Dermis blood vessel endothelial cell (primary cell): ENCODE data around the gene ANXA9. TPM values are rescaled to one million over a fixed set of nuclear protein-coding genes. Genes with fewer than 3 reads are reported as not detected.

Experiments used
- total RNA-seq: library from RNA; depleted of rRNA; stranded (reverse); fragments of >200 nt; gene quantifications from 2 replicates; pipeline ENCODE4 v1.2.3, GENCODE V29; 2014

The ANXA9 gene
- total RNA-seq, 1 donor from 2014 or later: not detected

Other genes with a start within 250 kb of the ANXA9 start
- gene CTSS, start 216.5 kb upstream of the ANXA9 start, total RNA-seq: 57.5 and 63.3 TPM in 2 replicates
- 0.68 and 0.84 TPM in 2 replicates for gene CTSK, start 174.0 kb upstream of the ANXA9 start, total RNA-seq
- 30.5 and 41.6 TPM in 2 replicates for gene ARNT, start 105.7 kb upstream of the ANXA9 start, total RNA-seq
- gene CTXND2, start 95.2 kb upstream of the ANXA9 start, total RNA-seq: not detected in 2 replicates
- gene SETDB1, start 55.9 kb upstream of the ANXA9 start, total RNA-seq: 38.1 and 45.3 TPM in 2 replicates
- 71.6 and 96.6 TPM in 2 replicates for gene CERS2, start 7.5 kb upstream of the ANXA9 start, total RNA-seq
- 10.0 and 15.0 TPM in 2 replicates for gene MINDY1, start 24.6 kb downstream of the ANXA9 start, total RNA-seq
- gene PRUNE1, start 26.2 kb downstream of the ANXA9 start, total RNA-seq: 6.0 and 8.7 TPM in 2 replicates
- 0.17 and 0.33 TPM in 2 replicates for gene BNIPL, start 54.3 kb downstream of the ANXA9 start, total RNA-seq
- 1.1 and 1.4 TPM in 2 replicates for gene C1orf56, start 65.5 kb downstream of the ANXA9 start, total RNA-seq
- 63.1 and 78.6 TPM in 2 replicates for gene CDC42SE1, start 77.3 kb downstream of the ANXA9 start, total RNA-seq
- 1.2 and 3.6 TPM in 2 replicates for gene MLLT11, start 78.1 kb downstream of the ANXA9 start, total RNA-seq
- gene GABPB2, start 88.5 kb downstream of the ANXA9 start, total RNA-seq: 6.3 and 10.7 TPM in 2 replicates
- 21.3 and 33.4 TPM in 2 replicates for gene SEMA6C, start 164.3 kb downstream of the ANXA9 start, total RNA-seq
- gene TNFAIP8L2, start 174.4 kb downstream of the ANXA9 start, total RNA-seq: 0.14 TPM in 1 of 2 replicates, not detected in the other
- 3.3 and 5.3 TPM in 2 replicates for gene LYSMD1, start 183.6 kb downstream of the ANXA9 start, total RNA-seq
- 21.1 and 23.8 TPM in 2 replicates for gene SCNM1, start 183.9 kb downstream of the ANXA9 start, total RNA-seq
- gene TMOD4, start 193.7 kb downstream of the ANXA9 start, total RNA-seq: 0.56 TPM in 1 of 2 replicates, not detected in the other
- 46.8 and 64.3 TPM in 2 replicates for gene VPS72, start 207.9 kb downstream of the ANXA9 start, total RNA-seq
- gene PIP5K1A, start 216.3 kb downstream of the ANXA9 start, total RNA-seq: 44.4 and 57.6 TPM in 2 replicates